OCI-LY7 (cell line): Measurements from ENCODE around the gene ARHGAP19. TPM values are rescaled to one million over a fixed set of nuclear protein-coding genes. Genes with fewer than 3 reads are reported as not detected.

Experiments used
- BruUV-seq: library from RNA; stranded (reverse); fragments of 400-500 nt; replicated peaks from 2 replicates; lab custom pipeline; 2021; lab: Mats Ljungman, UMichigan
- CTCF ChIA-PET: fragments of 300-600 bp; sonication (Branson Sonifier 250); formaldehyde crosslinking; loops from one replicate; lab custom pipeline; 2022; ENCODE audit warnings: antibody characterized with exemption; ENCODE audit not compliant: unreplicated experiment; lab: Charles Lee
- POLR2A ChIA-PET: fragments of 300-600 bp; sonication (Branson Sonifier 250); formaldehyde crosslinking; loops from one replicate; lab custom pipeline; 2022; ENCODE audit warnings: antibody characterized with exemption; lab: Charles Lee
- DNase-seq: peaks from one replicate; pipeline ENCODE4 v3.0.0-alpha.2; 2015; ENCODE audit warnings: low spot score
- H2AFZ ChIP-seq: fragments of 200-600 bp; sonication (generic), shearing (Covaris generic); 2 replicates; pipeline ENCODE4 v1.6.1; 2014; ENCODE audit warnings: mild to moderate bottlenecking, antibody characterized with exemption, low read length, moderate library complexity
- H3K27ac ChIP-seq: fragments of 200-600 bp; sonication (generic); 2 replicates; pipeline ENCODE4 v1.5.1; 2014; ENCODE audit warnings: mixed run types, low read depth, mild to moderate bottlenecking, moderate library complexity, low read length, inconsistent platforms; ENCODE audit not compliant: poor library complexity, severe bottlenecking
- H3K36me3 ChIP-seq: fragments of 200-600 bp; sonication (generic); 2 replicates; pipeline ENCODE4 v1.6.1; 2014; ENCODE audit warnings: mild to moderate bottlenecking, antibody characterized with exemption, low read length, moderate library complexity, mixed read lengths; ENCODE audit not compliant: insufficient read depth
- H3K4me1 ChIP-seq: fragments of 200-600 bp; sonication (generic); 2 replicates; pipeline ENCODE4 v1.5.1; 2014; ENCODE audit warnings: mild to moderate bottlenecking, low read length; ENCODE audit not compliant: insufficient read depth, poor library complexity, severe bottlenecking
- H3K4me2 ChIP-seq: fragments of 200-600 bp; sonication (generic); 2 replicates; pipeline ENCODE4 v1.6.1; 2014; ENCODE audit warnings: mild to moderate bottlenecking, low read length
- H3K4me3 ChIP-seq: fragments of 200-600 bp; sonication (generic); 2 replicates; pipeline ENCODE4 v1.5.1; 2014; ENCODE audit warnings: mild to moderate bottlenecking, low read depth, low read length; ENCODE audit not compliant: poor library complexity, severe bottlenecking
- H3K79me2 ChIP-seq: fragments of 200-600 bp; sonication (generic); 2 replicates; pipeline ENCODE4 v1.6.1; 2016; ENCODE audit warnings: low read depth, mild to moderate bottlenecking, low read length, moderate library complexity, mixed read lengths; ENCODE audit not compliant: insufficient read depth
- H3K9me2 ChIP-seq: fragments of 200-600 bp; sonication (generic); 2 replicates; pipeline ENCODE4 v1.6.1; 2016; ENCODE audit warnings: mild to moderate bottlenecking, low read length, mixed read lengths; ENCODE audit not compliant: insufficient read depth
- H3K9me3 ChIP-seq: fragments of 200-600 bp; sonication (generic); 2 replicates; pipeline ENCODE4 v1.6.1; 2014; ENCODE audit warnings: mild to moderate bottlenecking, mixed run types, low read length, mixed read lengths
- H4K20me1 ChIP-seq: fragments of 200-600 bp; sonication (generic); 2 replicates; pipeline ENCODE4 v1.6.1; 2014; ENCODE audit warnings: mild to moderate bottlenecking, antibody characterized with exemption, low read length, moderate library complexity, mixed read lengths; ENCODE audit not compliant: insufficient read depth
- EZH2phosphoT487 ChIP-seq: fragments of 200-600 bp; sonication (generic); IDR thresholded peaks from 2 replicates; pipeline ENCODE4 v1.6.1; 2018; ENCODE audit warnings: low read depth, borderline replicate concordance, mild to moderate bottlenecking, mixed run types, antibody characterized with exemption, low read length, moderate library complexity, mixed read lengths
- intact Hi-C: fragments of 100-400 bp; cut with micrococcal nuclease; formaldehyde crosslinking; loops from one replicate; pipeline ENCODE4 v1.10.0; 2022; ENCODE audit not compliant: unreplicated experiment
- total RNA-seq, 2 experiments: library from RNA; depleted of rRNA in 1 of 2; stranded (reverse); fragments of >200 nt in 1 of 2; shearing (Covaris generic) in 1 of 2; gene quantifications; 2 replicates each; pipeline ENCODE4 v1.2.3, GENCODE V29; 2014 to 2022
- TF ChIP-seq, protein P1 (sequence below): fragments of 200-600 bp; sonication (generic); conservative IDR thresholded peaks from 2 replicates; pipeline ENCODE4 v1.5.1; 2014; ENCODE audit warnings: mild to moderate bottlenecking, antibody characterized with exemption, low read length, moderate library complexity, mixed read lengths

The ARHGAP19 gene
- total RNA-seq, 2 experiments from 2014 or later, result 34.1 to 60.5 TPM

DNA sequence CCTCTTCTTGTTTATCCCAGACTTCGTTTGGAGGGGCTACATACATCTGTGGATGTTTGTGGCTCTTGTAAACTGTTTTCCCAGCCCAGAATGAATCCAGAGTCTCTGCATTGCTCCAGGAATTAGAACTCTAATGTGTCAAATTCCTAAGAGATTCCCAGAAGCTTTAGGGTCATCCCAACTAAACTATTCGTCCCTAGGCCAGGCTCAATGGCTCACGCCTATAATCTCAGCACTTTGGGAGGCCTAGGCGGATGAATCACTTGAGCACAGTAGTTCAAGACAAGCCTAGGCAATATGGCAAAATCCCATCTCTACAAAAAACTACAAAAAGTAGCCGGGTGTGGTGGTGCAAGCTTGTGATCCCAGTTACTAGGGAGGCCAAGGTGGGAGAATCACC lies 28.5 kb downstream of the ARHGAP19 start:
- DNase-seq, result no peak
- Histone ChIP-seq H3K9me2 (no peaks in the 10 kb centered on the region), H3K4me1 (no peaks in the 10 kb centered on the region), H3K27ac (no peak overlapping the region), H3K4me2 (no peak overlapping the region), H3K79me2 (peaks cover 18% of the 10 kb centered on the region; the same call in 1 of the 2 replicates), H3K36me3 (peaks cover 83% of the 10 kb centered on the region), H2AFZ (no peak overlapping the region), H3K4me3 (no peak overlapping the region), H3K9me3 (0 out of 2 replicates have a peak, but pooled peaks cover 2% of the 10 kb centered on the region), H4K20me1 (no peaks in the 10 kb centered on the region)
- intact Hi-C loops, result no loop called here
- POLR2A ChIA-PET, result no interaction called here
- BruUV-seq, result no TSS peak
- CTCF ChIA-PET, result no interaction called here
- TF ChIP-seq EZH2phosphoT487, result no peak
- TF ChIP-seq, protein P1, sequence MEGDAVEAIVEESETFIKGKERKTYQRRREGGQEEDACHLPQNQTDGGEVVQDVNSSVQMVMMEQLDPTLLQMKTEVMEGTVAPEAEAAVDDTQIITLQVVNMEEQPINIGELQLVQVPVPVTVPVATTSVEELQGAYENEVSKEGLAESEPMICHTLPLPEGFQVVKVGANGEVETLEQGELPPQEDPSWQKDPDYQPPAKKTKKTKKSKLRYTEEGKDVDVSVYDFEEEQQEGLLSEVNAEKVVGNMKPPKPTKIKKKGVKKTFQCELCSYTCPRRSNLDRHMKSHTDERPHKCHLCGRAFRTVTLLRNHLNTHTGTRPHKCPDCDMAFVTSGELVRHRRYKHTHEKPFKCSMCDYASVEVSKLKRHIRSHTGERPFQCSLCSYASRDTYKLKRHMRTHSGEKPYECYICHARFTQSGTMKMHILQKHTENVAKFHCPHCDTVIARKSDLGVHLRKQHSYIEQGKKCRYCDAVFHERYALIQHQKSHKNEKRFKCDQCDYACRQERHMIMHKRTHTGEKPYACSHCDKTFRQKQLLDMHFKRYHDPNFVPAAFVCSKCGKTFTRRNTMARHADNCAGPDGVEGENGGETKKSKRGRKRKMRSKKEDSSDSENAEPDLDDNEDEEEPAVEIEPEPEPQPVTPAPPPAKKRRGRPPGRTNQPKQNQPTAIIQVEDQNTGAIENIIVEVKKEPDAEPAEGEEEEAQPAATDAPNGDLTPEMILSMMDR, result no peak

DNA sequence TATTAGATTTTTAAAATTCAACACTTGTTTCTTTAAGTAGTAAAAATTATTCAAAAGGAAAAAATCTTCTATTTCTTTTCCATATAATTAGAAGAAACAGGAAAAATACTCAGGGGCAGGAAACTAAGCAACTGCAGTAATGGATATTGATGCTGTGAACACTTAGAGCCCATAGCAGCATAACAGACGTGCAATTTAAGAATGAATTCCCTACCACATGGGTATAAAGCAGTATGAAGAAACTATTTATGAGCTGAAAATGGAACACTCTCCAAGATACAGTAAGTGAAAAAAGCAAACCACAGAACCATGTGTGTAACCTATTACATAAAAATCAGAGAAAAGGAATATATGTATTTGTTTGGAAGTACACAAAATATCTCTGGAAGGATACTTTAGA lies 30.8 kb downstream of the ARHGAP19 start:
- Histone ChIP-seq H3K4me1 (no peaks in the 10 kb centered on the region), H3K4me2 (no peak overlapping the region), H3K79me2 (no peaks in the 10 kb centered on the region), H3K4me3 (no peak overlapping the region), H3K36me3 (peaks cover 78% of the 10 kb centered on the region), H3K9me2 (no peaks in the 10 kb centered on the region), H3K27ac (no peak overlapping the region), H3K9me3 (no peaks in the 10 kb centered on the region), H4K20me1 (no peaks in the 10 kb centered on the region), H2AFZ (no peak overlapping the region)
- BruUV-seq, result no TSS peak
- POLR2A ChIA-PET, result interaction anchor here (0.5 to 1.4 kb wide), 4 partner anchors 9 to 13 kb away, joined by 3 read pairs; no protein-coding TSS in a partner anchor
- DNase-seq, result no peak
- CTCF ChIA-PET, result no interaction called here
- intact Hi-C loops, result no loop called here
- no peak for TF ChIP-seq EZH2phosphoT487
- TF ChIP-seq, protein P1, result no peak

DNA sequence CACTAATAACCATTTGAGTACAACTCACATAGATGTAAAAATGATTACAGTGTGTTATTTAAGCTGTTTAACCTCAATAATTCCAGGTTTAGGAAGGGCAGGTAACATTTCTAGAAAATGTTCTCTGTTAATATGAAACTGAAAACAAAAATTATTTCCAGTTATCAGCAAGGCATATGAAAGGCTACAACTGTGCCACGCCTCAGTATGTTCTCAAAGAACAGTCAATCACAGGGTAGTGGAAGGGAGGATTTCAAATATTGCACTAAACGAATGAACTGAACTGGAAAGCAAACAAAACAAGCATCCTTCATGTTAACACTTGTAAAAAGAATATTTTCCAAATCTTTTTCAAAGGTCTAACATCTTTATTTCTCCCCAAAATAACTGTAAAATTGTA lies 31.3 kb downstream of the ARHGAP19 start:
- Histone ChIP-seq H3K27ac (no peak overlapping the region), H3K36me3 (peaks cover 79% of the 10 kb centered on the region), H3K4me3 (no peak overlapping the region), H3K79me2 (no peaks in the 10 kb centered on the region), H2AFZ (no peak overlapping the region), H3K4me2 (no peak overlapping the region), H3K9me2 (no peaks in the 10 kb centered on the region), H3K4me1 (no peaks in the 10 kb centered on the region), H3K9me3 (no peaks in the 10 kb centered on the region), H4K20me1 (no peaks in the 10 kb centered on the region)
- DNase-seq, result no peak
- POLR2A ChIA-PET, result interaction anchor here (1.0 to 1.4 kb wide), 3 partner anchors 9 to 13 kb away, joined by 3 read pairs; no protein-coding TSS in a partner anchor
- CTCF ChIA-PET, result no interaction called here
- intact Hi-C loops, result no loop called here
- no TSS peak for BruUV-seq
- TF ChIP-seq, protein P1, result no peak
- no peak for TF ChIP-seq EZH2phosphoT487
